ENCODE results near the gene HCN3. TPM values are rescaled to one million over a fixed set of nuclear protein-coding genes. Genes with fewer than 3 reads are reported as not detected.

The HCN3 gene
- total RNA-seq, 1 experiment from 2014 or later, result 5.4 TPM

GRCh38 chr1:155300024-155300423, 22.8 kb downstream of the HCN3 start:
- no peak overlapping the region for H4K91ac ChIP-seq (ENCODE audit: insufficient read length, low read depth, low read length)
- H3K27me3 Mint-ChIP-seq (ENCODE audit: low read depth), result peaks cover 4% of the 10 kb centered on the region
- no peak overlapping the region for H2AFZ ChIP-seq (ENCODE audit: low read length)
- H3K27ac Mint-ChIP-seq, result no peak overlapping the region
- no peak overlapping the region for H3K4ac ChIP-seq (ENCODE audit: low read depth, low read length)
- no peak overlapping the region for H3K4me3 Mint-ChIP-seq
- no peak overlapping the region for H2BK5ac ChIP-seq (ENCODE audit: insufficient read length, low read length)
- no peak overlapping the region for H3K14ac ChIP-seq (ENCODE audit: insufficient read depth, low read length)
- no peak overlapping the region for H2BK20ac ChIP-seq (ENCODE audit: low read depth, low read length, poor library complexity, severe bottlenecking)
- H3K23ac ChIP-seq (ENCODE audit: insufficient read length, low read depth, low read length), result no peak overlapping the region
- no peak for TF ChIP-seq CTCF (conservative IDR thresholded peaks at IDR 0.05)
- H3K23me2 ChIP-seq (ENCODE audit: insufficient read length, low read depth, low read length, poor library complexity, severe bottlenecking), result peaks cover 8% of the 10 kb centered on the region
- H3K18ac ChIP-seq (ENCODE audit: insufficient read length, low read depth, low read length), result no peak overlapping the region
- no peak overlapping the region for H4K8ac ChIP-seq (replicated peaks; ENCODE audit: insufficient read length, low read depth, low read length)
- no peaks in the 10 kb centered on the region for H3K36me3 Mint-ChIP-seq (ENCODE audit: insufficient read depth in 1 of 3, low read depth in 3 of 3)
- no peaks in the 10 kb centered on the region for H3K79me1 ChIP-seq (ENCODE audit: insufficient read depth, low read depth, low read length, poor library complexity, severe bottlenecking)
- no peaks in the 10 kb centered on the region for H3K79me2 ChIP-seq (ENCODE audit: insufficient read depth, low read length)
- no peaks in the 10 kb centered on the region; the same call in 1 of the 2 replicates for H3K4me1 ChIP-seq (ENCODE audit: insufficient read depth, low read length)
- H2BK120ac ChIP-seq (ENCODE audit: low read depth, low read length, poor library complexity, severe bottlenecking), result no peak overlapping the region
- no peaks in the 10 kb centered on the region for H3K27me3 ChIP-seq (ENCODE audit: insufficient read depth, low read length)
- no peaks in the 10 kb centered on the region for H3K9me3 ChIP-seq (ENCODE audit: control insufficient read depth, low read depth, low read length)
- peaks cover 16 to 27% of the 10 kb centered on the region in 2 experiments for H3K4me1 Mint-ChIP-seq
- no peak overlapping the region for H3K9ac ChIP-seq (ENCODE audit: extremely low read depth, insufficient read length, low read length)
- H3K9me3 Mint-ChIP-seq, result no peaks in the 10 kb centered on the region; a peak in 1 of 5 replicates
- DNase-seq, result no peak
- H2BK15ac ChIP-seq (ENCODE audit: low read depth, low read length), result no peak overlapping the region
- no peak overlapping the region for H3K4me2 ChIP-seq (ENCODE audit: insufficient read depth, insufficient read length, low read length)
- H3K56ac ChIP-seq (ENCODE audit: insufficient read length, low read depth, low read length), result no peak overlapping the region
- no CpG with 5 or more reads among the region's 8 CpGs for WGBS (ENCODE audit: extremely low coverage, insufficient read length, low lambda C conversion rate)
- H3T11ph ChIP-seq (ENCODE audit: low read length), result no peak overlapping the region
- no peak overlapping the region for H2BK12ac ChIP-seq (ENCODE audit: insufficient read length, low read depth, low read length)
- no peaks in the 10 kb centered on the region for H4K20me1 ChIP-seq (ENCODE audit: control insufficient read depth, insufficient read depth, insufficient read length)
- no peak overlapping the region for H3K27ac ChIP-seq (ENCODE audit: insufficient read length, low read depth, low read length)
- no peak overlapping the region for H4K5ac ChIP-seq (ENCODE audit: insufficient read length, low read depth, low read length)
- H2AK5ac ChIP-seq (ENCODE audit: insufficient read length, low read length), result no peak overlapping the region

Measured in H9 (cell line).